Astrocyte (in vitro differentiated cells and primary cell): ENCODE measurements around the gene CACNB4. TPM values are rescaled to one million over a fixed set of nuclear protein-coding genes. Genes with fewer than 3 reads are reported as not detected.

Experiments
- DNase-seq: peaks from one replicate; pipeline ENCODE4 v3.0.0-alpha.2; 2010; ENCODE audit warnings: low read depth
- FAIRE-seq: peaks from 2 replicates; lab custom pipeline; 2011; peaks lifted over from hg19 to GRCh38; lab: Jason Lieb, UNC
- H2AFZ ChIP-seq: 2 replicates; pipeline ENCODE4 v1.6.0; 2012; ENCODE audit warnings: low read depth, low read length, inconsistent platforms
- H3K27ac ChIP-seq: 2 replicates; pipeline ENCODE4 v1.5.1; 2011; ENCODE audit warnings: low read depth, low read length, inconsistent platforms
- H3K27me3 ChIP-seq: 2 replicates; pipeline ENCODE4 v1.6.0; 2011; ENCODE audit warnings: low read length, inconsistent platforms; ENCODE audit not compliant: insufficient read depth
- H3K36me3 ChIP-seq: 2 replicates; pipeline ENCODE4 v1.5.1; 2011; ENCODE audit warnings: low read length, inconsistent platforms; ENCODE audit not compliant: insufficient read depth
- H3K4me1 ChIP-seq: 2 replicates; pipeline ENCODE4 v1.5.1; 2011; ENCODE audit warnings: low read length, inconsistent platforms; ENCODE audit not compliant: insufficient read depth
- H3K4me2 ChIP-seq: 2 replicates; pipeline ENCODE4 v1.6.0; 2012; ENCODE audit warnings: low read length, inconsistent platforms
- H3K4me3 ChIP-seq: 2 replicates; pipeline ENCODE4 v1.5.1; 2011; ENCODE audit warnings: low read depth, mild to moderate bottlenecking, low read length, inconsistent platforms; ENCODE audit not compliant: insufficient read depth
- H3K79me2 ChIP-seq: 2 replicates; pipeline ENCODE4 v1.6.0; 2012; ENCODE audit warnings: mild to moderate bottlenecking, low read length, inconsistent platforms; ENCODE audit not compliant: insufficient read depth
- H3K9ac ChIP-seq: 2 replicates; pipeline ENCODE4 v1.6.0; 2012; ENCODE audit warnings: mild to moderate bottlenecking, low read length, inconsistent platforms
- H3K9me3 ChIP-seq: 2 replicates; pipeline ENCODE4 v1.5.1; 2012; ENCODE audit warnings: low read depth, mild to moderate bottlenecking, low read length, inconsistent platforms; ENCODE audit not compliant: insufficient read depth
- H4K20me1 ChIP-seq: 2 replicates; pipeline ENCODE4 v1.6.0; 2012; ENCODE audit warnings: low read length, inconsistent platforms; ENCODE audit not compliant: insufficient read depth
- H3K27ac Mint-ChIP-seq: one replicate; pipeline ENCODE4 v1.8.0; 2021; ENCODE audit warnings: mild to moderate bottlenecking, mixed read lengths; ENCODE audit not compliant: unreplicated experiment
- H3K27me3 Mint-ChIP-seq: one replicate; pipeline ENCODE4 v1.8.0; 2021; ENCODE audit warnings: low read depth, mixed read lengths; ENCODE audit not compliant: unreplicated experiment
- H3K36me3 Mint-ChIP-seq: one replicate; pipeline ENCODE4 v1.8.0; 2021; ENCODE audit warnings: low read depth, mixed read lengths; ENCODE audit not compliant: unreplicated experiment
- H3K4me1 Mint-ChIP-seq: one replicate; pipeline ENCODE4 v1.8.0; 2021; ENCODE audit warnings: low read depth, mixed read lengths; ENCODE audit not compliant: unreplicated experiment
- H3K4me3 Mint-ChIP-seq: one replicate; pipeline ENCODE4 v1.8.0; 2021; ENCODE audit warnings: mild to moderate bottlenecking, moderate library complexity, mixed read lengths; ENCODE audit not compliant: unreplicated experiment
- H3K9me3 Mint-ChIP-seq: one replicate; pipeline ENCODE4 v1.8.0; 2021; ENCODE audit warnings: mild to moderate bottlenecking, mixed read lengths; ENCODE audit not compliant: unreplicated experiment
- CTCF ChIP-seq: IDR thresholded peaks from 2 replicates; pipeline ENCODE4 v1.5.1; 2011; ENCODE audit warnings: low read depth, mild to moderate bottlenecking, inconsistent platforms, low read length, moderate library complexity; ENCODE audit not compliant: insufficient read depth
- EZH2 ChIP-seq: IDR thresholded peaks from 2 replicates; pipeline ENCODE4 v1.6.1; 2012; ENCODE audit warnings: mild to moderate bottlenecking, low read length, inconsistent platforms; ENCODE audit not compliant: insufficient read depth
- total RNA-seq: library from RNA; stranded (reverse); gene quantifications from 2 replicates; pipeline ENCODE4 v1.2.1, GENCODE V29; 2021

Gene CACNB4
- total RNA-seq, 1 donor from 2014 or later = 1.8 TPM

DNA sequence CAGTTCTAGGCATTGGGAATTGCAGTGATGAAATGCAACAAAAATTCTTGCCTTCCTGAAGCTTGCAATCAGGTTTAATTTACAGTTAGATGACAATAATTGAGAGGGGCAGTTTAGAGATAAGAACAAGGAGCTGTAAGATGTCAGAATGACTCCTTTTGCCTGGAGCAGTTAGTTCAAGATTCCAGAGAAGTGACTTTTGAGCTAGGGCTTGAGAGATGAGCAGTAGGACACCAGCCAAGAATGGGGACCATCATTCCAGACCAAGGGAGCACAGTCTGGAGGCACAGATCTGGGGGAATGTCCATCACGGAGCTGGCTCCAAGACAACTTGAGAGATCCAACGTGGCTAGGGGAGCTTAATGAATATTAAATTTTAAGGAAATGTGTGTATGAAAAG, 26.8 kb downstream of the CACNB4 start:
- H3K27ac ChIP-seq = no peak overlapping the region
- no peaks in the 10 kb centered on the region for H3K79me2 ChIP-seq
- no peaks in the 10 kb centered on the region for H3K36me3 ChIP-seq
- H3K4me3 ChIP-seq = no peak overlapping the region
- FAIRE-seq (no peak), DNase-seq (no peak)
- no peaks in the 10 kb centered on the region for H4K20me1 ChIP-seq
- Mint-ChIP-seq H3K36me3 (no peaks in the 10 kb centered on the region), H3K9me3 (no peaks in the 10 kb centered on the region), H3K27ac (no peak overlapping the region), H3K4me1 (peaks cover 4% of the 10 kb centered on the region), H3K4me3 (no peak overlapping the region), H3K27me3 (peaks cover 2% of the 10 kb centered on the region)
- H3K27me3 ChIP-seq = no peaks in the 10 kb centered on the region
- TF ChIP-seq EZH2 (no peak), CTCF (no peak)
- H3K9ac ChIP-seq = no peak overlapping the region
- H3K9me3 ChIP-seq = no peaks in the 10 kb centered on the region
- no peak overlapping the region for H2AFZ ChIP-seq
- H3K4me1 ChIP-seq = no peaks in the 10 kb centered on the region
- no peak overlapping the region for H3K4me2 ChIP-seq

- H3K27me3 ChIP-seq = no peaks in the 10 kb centered on the region
- H3K9me3 Mint-ChIP-seq = no peaks in the 10 kb centered on the region
- H3K4me1 Mint-ChIP-seq = peaks cover 4% of the 10 kb centered on the region
- no peak overlapping the region for H2AFZ ChIP-seq
- DNase-seq (no peak), FAIRE-seq (no peak)
- no peak overlapping the region for H3K27ac Mint-ChIP-seq
- H3K9ac ChIP-seq = no peak overlapping the region
- H3K4me2 ChIP-seq = no peak overlapping the region
- H4K20me1 ChIP-seq = no peaks in the 10 kb centered on the region
- H3K9me3 ChIP-seq = no peaks in the 10 kb centered on the region
- H3K4me3 ChIP-seq = no peak overlapping the region
- TF ChIP-seq EZH2 (no peak), CTCF (no peak)
- no peak overlapping the region for H3K27ac ChIP-seq
- H3K27me3 Mint-ChIP-seq = no peaks in the 10 kb centered on the region
- H3K36me3 Mint-ChIP-seq = no peaks in the 10 kb centered on the region
- no peaks in the 10 kb centered on the region for H3K79me2 ChIP-seq
- H3K4me1 ChIP-seq = no peaks in the 10 kb centered on the region
- H3K4me3 Mint-ChIP-seq = no peak overlapping the region
- no peaks in the 10 kb centered on the region for H3K36me3 ChIP-seq
Observed at GRCh38 chr2:152071518-152071917, 27.3 kb downstream of the CACNB4 start.

DNA sequence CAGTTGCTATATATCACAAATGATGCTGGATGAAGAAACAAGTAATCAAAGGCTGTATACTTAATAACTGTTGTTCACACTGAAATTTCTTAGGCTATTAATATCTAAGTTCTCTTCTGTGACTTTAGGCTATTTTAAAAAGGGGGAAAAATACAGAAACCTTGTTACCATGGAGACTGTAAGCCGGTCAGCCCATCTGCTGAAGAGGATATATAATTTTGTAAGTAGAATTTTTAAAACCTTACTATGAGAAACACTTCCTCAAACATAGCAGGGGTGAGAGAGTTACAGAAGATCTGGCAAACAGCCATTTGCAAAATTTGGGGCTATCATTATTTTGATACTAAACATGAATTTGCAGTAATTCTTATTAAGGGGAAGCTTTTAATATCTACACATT, 27.8 kb downstream of the CACNB4 start:
- no peaks in the 10 kb centered on the region for H3K27me3 ChIP-seq
- no peaks in the 10 kb centered on the region for H4K20me1 ChIP-seq
- DNase-seq (no peak), FAIRE-seq (no peak)
- H3K4me3 ChIP-seq = no peak overlapping the region
- TF ChIP-seq CTCF (no peak), EZH2 (no peak)
- no peak overlapping the region for H3K9ac ChIP-seq
- no peak overlapping the region for H3K27ac ChIP-seq
- Mint-ChIP-seq H3K27me3 (peaks cover under 1% of the 10 kb centered on the region), H3K27ac (no peak overlapping the region), H3K4me3 (no peak overlapping the region), H3K9me3 (peaks cover under 1% of the 10 kb centered on the region), H3K36me3 (no peaks in the 10 kb centered on the region), H3K4me1 (peaks cover 4% of the 10 kb centered on the region)
- no peak overlapping the region for H2AFZ ChIP-seq
- H3K36me3 ChIP-seq = no peaks in the 10 kb centered on the region
- no peak overlapping the region for H3K4me2 ChIP-seq
- no peaks in the 10 kb centered on the region for H3K9me3 ChIP-seq
- H3K4me1 ChIP-seq = no peaks in the 10 kb centered on the region
- no peaks in the 10 kb centered on the region for H3K79me2 ChIP-seq
